GOT3 (cell line): ENCODE data around the gene NUDT16L1.

Experiments
- DNase-seq: peaks from one replicate; lab custom pipeline; 2025; ENCODE audit warnings: mixed read lengths; lab: John Stamatoyannopoulos, UW

NUDT16L1 gene

GRCh38 chr16:4664538-4665418 is 28.6 kb upstream of the NUDT16L1 start:
- no peak for DNase-seq

GRCh38 chr16:4666537-4667202 is 26.7 kb upstream of the NUDT16L1 start:
- DNase-seq: no peak

- no peak for DNase-seq
Observed at GRCh38 chr16:4667203-4667963, 26.0 kb upstream of the NUDT16L1 start.

GRCh38 chr16:4668313-4668960 is 24.9 kb upstream of the NUDT16L1 start:
- no peak for DNase-seq

- DNase-seq: no peak
Observed at GRCh38 chr16:4673387-4674046, 19.8 kb upstream of the NUDT16L1 start.

- no peak for DNase-seq
Observed at GRCh38 chr16:4674926-4675530, 18.3 kb upstream of the NUDT16L1 start.

GRCh38 chr16:4675864-4676786 is 17.2 kb upstream of the NUDT16L1 start:
- no peak for DNase-seq

GRCh38 chr16:4676831-4677230 is 16.5 kb upstream of the NUDT16L1 start:
- no peak for DNase-seq

- DNase-seq: no peak
Observed at GRCh38 chr16:4677390-4677789, 16.0 kb upstream of the NUDT16L1 start.

- no peak for DNase-seq
Observed at GRCh38 chr16:4677994-4678393, 15.4 kb upstream of the NUDT16L1 start.

- no peak for DNase-seq
Observed at GRCh38 chr16:4678596-4678995, 14.8 kb upstream of the NUDT16L1 start.

- no peak for DNase-seq
Observed at GRCh38 chr16:4679156-4679849, 14.1 kb upstream of the NUDT16L1 start.

GRCh38 chr16:4679850-4680636 is 13.3 kb upstream of the NUDT16L1 start:
- no peak for DNase-seq

- no peak for DNase-seq
Observed at GRCh38 chr16:4680673-4681470, 12.5 kb upstream of the NUDT16L1 start.

GRCh38 chr16:4681471-4682083 is 11.8 kb upstream of the NUDT16L1 start:
- DNase-seq: no peak

GRCh38 chr16:4682084-4682591 is 11.2 kb upstream of the NUDT16L1 start:
- DNase-seq: no peak

GRCh38 chr16:4682616-4683254 is 10.6 kb upstream of the NUDT16L1 start:
- DNase-seq: no peak
